ENCODE results near the gene TFPT.
A peak's percentile ranks its signal among the peaks of the same experiment; 100 is the strongest.

Gene TFPT

DNA sequence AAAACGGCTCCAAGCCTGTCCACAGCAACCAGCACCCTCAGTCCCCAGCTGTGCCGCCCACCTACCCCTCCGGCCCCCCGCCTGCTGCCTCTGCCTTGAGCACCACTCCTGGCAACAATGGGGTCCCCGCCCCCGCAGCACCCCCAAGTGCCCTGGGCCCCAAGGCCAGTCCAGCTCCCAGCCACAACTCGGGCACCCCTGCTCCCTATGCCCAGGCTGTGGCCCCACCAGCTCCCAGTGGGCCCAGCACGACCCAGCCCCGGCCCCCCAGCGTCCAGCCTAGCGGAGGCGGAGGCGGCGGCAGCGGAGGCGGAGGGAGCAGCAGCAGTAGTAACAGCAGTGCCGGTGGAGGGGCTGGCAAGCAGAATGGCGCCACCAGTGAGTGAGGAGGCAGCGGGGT is 32.7 kb upstream of the TFPT start:
- no peak for DNase-seq

DNA sequence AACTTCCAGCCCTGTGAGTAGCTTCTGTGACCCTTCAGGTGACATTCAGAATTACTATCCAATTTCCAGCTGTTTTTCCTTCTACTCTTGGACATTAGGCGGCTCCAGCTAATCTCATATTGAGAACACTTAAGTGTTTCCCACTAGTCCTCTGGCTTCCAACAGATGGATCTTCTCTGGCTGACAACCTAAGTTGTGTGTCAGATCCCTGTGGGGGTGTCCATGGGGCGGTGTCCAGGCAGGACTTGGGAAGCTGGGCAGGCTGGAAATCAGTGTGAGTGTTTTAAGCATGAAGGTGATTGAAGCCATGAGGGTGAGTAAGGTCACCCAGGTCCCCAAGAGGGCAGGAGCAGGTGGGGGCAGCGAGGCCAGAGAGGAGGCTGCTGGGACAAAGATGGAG is 32.2 kb upstream of the TFPT start:
- DNase-seq = no peak

DNA sequence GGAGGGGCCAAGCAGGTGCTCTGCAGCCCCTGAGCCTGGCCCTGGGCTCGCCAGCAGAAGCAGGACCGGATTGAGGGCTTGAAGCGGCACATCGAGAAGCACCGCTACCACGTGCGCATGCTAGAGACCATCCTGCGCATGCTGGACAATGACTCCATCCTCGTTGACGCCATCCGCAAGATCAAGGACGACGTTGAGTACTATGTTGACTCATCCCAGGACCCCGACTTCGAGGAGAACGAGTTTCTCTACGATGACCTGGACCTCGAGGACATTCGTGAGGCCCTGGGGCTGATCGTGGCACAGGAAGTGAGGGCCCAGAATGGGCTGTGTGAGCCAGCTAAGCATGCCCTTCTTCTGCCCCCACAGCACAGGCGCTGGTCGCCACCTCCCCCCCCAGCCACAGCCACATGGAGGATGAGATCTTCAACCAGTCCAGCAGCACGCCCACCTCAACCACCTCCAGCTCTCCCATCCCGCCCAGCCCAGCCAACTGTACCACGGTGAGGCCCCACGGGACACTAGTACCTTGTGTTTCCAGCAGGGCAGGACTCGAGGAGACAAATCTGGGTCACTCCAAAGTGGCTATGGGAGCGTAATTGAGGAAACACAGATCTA is 30.2 kb upstream of the TFPT start:
- DNase-seq = no peak

DNA sequence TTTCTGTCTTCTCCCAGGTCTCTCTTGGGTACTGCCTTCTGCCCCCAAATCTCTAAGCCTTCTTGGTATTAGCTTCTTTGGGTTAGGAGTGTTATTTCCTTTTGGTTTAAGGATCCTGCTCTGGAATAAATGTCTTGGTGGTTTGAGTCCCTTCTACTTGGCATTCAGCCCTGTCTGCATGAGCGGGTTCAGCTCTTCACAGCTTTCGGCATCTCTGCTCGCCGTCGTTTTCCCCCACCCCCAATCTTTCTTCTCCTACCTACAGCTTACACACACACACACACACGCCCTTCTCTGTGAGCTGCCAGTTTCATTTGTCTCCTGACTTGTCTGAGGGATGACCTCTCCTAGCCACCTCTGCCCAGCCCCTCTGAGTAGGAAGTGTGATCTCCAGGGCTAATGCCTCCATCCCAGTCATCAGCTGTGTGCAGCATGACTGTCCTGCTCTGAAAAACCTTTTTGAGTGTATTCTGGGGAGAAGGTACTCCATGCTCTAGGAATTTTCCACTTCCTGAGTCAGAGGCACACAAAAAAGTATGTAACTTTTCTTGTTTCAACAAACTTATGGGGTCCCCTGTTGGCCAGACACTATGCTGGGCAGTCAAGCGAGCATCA is 26.8 kb upstream of the TFPT start:
- DNase-seq = no peak

DNA sequence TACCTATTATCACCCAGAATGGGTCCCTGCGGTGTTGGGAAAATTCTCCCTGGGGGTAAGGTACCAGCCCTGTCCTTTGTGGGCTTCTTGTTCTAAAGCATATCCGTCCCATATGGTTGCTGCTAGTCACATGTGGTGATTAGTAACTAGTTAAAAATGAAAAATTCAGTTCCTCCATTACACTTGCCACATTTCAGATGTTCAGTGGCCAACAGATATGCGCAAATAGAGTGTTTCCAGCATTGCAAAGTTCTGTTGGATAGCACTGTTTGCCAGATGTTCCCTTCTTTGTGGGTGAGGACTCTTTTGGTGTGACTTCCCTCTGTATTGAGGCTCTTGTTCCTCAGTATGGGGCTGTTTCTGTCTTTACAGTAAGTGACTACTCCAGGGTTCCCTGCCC is 25.9 kb upstream of the TFPT start:
- DNase-seq = no peak

DNA sequence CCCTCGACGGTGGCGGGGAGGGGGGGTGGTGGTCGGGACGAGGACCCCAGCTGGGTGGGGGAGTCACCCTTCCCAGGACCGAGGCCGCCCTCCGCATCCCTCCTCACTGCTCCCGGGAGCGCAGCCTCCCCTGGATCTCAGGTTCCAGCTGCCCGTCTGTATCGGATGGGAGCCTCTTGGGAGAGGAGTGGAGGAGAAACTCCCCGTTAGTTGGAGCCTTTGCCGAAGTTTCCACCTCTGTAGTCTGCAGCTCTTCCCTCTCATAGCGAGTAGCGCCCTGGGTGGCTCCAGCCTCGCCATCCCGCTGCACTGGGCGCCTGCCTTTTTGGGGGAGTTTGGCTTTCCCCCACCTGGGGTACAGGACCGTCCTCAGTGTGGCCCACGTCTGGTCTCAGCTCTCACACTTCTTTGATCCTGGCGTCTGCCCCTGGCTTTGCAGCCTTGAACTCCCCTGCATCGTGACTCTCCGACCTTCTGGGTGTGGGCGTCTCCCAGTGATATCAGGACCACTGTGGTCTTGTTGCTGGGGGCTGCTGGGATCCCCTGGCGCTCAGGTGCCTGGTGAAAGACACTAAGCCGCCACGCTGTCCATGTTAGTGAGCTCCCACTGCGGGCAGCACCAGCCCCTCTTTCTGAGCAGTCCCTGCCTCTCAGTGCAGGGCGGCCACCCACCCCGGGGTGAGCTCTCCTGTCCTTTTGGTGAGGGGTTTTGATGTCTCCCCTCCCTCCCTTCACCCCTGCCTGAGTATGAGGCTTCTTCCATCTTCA is 23.2 kb upstream of the TFPT start:
- DNase-seq = peak; percentile 51

DNA sequence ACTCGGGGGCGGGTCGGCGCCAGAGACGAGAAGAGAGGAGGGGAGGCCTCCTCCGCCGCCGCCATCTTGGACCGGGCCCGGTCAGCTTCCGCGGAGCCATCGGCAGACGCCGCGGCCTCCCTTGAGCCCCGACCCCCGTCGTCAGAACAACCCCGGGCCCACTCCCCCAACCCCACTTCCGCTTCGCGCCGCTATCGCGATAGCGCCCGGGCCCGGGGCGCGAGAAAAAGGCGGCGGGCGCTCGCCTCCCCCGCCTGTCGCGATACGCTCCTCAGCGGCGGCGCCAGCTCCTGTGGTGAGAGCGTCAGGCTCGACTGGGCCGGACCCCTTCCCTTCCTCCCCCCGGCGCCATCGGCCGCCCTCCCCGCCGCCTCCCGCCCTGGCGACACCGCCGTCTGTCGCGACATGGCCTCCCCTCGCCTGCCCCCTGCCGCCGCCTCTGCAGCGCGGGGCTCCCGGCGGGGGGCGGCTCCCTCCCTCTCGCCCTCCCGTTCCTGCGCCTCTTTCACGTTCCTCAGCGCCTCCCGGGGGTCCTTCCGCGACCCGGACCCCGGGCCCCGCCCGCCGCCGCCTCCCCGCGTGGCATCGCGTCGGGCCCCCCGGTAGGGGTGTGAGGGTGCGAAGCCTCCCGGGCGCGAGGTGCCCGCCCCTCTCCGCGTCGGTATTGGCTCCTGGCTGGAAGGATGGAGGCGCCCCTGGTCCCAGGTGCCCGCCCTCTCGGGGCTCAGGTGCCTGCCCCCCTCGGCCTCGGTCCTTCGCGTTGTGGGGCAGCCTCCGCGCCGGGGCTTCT is 22.4 kb upstream of the TFPT start, which contains the start of gene CNOT3:
Gene CNOT3, plus strand, starts transcription at position 64 of the 790 bp plus-strand sequence. CDS start 5,217 bp downstream, outside the sequence.
- peak; percentile 51 for DNase-seq

DNA sequence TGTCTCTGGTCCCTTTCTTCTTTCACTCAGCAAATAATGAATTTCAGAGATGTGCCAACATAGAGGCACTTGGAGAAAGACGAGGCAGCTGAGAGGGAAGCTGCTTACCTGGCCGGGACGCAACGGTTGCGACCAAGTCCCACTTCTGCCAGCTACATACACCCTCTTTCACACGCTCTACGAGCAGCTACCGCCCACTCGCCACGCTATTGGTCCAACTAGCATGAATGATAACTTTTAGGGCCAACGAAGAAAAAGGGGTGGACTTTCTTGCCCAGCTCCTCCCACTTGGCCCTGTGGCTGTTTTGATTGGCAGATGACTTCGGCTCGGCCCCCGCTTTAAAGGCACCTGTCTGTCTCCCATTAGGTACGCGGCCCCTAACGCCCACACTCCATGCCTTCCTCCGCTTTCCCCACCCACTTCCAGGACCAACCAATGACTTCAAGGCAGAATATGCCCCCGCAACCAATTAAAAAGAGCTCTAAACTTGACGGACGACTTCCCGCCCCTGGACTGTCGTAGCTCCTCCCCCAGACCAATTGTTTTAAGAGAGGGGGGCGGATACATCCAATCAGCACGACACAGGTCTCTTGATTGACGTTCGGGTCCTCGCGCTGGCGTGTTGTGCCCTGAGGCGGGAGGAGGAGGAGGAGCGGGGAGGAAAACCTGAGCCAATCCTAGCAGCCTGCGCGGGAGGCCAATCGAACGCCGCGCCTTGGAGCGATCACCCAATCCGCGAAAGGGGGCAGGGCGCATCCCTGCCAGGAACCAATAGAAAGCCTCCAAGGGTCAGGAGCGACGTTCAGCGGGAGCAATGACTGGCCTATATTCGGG is 21.6 kb upstream of the TFPT start:
- DNase-seq = peak; percentile 100

DNA sequence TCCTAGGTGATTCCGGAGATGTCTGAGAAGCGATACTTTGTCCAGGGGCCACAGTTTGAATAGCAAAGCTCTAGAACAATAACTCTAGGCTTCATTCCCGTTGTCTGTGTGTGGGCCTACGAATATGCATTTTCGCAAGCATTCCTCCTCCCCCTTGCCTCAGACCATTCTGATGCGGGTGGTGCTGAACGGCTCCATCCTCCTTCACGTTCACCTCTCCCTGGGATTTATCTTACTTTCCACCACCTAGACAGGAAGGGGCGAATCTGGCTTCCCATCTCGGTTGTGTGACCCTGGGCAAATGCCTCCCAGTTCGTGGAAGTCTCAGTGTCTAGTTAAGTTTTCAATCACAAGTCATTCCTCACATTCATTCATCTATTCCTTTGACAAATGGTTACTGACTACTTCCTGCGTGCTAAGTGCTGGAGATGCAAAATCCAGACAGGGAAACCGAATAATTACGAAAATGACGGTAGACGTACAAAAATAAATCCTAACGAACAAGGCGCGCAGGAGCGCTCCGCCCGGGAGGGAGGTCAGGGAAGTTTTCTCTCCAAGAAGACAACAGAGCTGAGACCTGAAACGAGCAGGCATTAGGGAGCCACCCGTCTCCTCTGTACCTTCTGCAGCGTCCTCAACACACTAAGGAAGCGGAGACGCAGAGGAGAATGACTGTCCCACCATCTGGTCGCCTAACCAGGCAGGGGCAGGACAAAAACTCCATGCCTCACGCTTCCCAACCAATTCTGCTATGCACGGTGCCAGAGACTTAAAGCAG is 20.8 kb upstream of the TFPT start:
- DNase-seq = peak; percentile 83

DNA sequence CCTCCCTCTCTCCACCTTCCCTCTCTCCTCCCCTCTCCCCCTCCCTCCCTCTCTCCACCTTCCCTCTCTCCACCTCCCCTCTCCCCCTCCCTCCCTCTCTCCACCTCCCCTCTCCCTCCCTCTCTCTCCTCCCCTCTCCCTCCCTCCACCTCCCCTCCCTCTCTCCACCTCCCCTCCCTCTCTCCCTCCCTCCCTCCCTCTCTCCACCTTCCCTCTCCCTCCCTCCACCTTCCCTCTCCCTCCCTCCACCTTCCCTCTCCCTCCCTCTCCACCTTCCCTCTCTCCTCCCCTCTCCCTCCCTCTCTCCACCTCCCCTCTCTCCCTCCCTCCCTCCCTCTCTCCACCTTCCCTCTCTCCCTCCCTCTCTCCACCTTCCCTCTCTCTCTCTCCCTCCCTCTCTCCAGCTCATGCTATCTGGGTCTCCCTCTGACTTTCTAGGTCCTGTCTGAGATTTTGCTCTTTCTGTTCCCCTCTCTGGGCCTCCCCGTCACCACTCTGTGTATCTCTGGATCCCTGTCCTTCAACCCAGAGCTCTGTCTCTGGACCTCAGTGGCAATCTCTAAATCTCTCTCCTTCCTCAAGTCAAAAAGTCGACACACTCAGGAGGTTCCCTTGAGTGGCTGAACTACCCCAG is 18.6 kb upstream of the TFPT start:
- no peak for DNase-seq

DNA sequence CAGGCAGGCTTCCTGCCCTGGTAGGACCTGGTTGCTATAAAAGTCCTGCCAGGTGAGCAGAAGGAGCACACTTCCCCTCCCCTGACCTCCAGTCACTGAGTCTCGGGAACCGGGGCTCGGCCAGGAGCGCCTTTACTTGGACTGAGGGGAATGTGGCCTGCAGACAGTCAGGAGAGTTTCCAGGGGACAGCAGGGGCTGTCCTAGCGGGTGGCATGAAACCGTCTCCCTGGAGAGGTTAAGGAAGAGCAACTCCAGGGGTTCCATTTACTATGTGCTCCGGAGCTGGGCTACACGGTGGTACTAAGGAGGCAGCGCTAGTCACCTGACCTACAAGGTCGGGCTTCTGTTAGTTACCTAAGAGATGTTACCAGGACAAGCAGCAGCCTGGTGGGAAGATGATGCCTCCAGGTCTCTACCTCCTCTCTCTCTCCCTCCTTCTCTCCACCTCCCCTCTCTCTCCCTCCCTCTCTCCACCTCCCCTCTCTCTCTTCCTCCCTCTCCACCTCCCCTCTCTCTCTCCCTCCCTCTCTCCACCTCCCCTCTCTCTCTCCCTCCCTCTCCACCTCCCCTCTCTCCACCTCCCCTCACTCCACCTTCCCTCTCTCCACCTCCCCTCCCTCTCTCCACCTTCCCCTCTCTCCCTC is 18.0 kb upstream of the TFPT start:
- peak; percentile 56 for DNase-seq

DNA sequence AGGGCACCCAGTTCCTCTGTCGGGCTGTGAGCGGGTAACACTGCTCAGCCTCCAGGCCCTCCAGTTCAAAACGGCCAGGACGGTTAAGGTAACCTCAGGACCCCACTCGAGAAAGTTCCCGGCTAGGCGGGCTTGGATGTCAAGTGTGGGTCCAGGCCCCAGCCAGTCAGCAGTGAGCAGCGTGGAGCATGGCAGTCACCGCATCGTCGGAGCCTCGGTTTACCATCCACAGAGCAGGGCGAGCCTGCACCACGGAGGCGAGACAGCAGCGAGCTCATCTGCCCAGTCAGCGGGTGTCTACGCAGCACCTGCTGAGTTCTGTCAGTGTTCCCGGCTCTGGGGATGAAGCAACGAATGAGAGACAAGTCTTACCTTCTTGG is 14.2 kb upstream of the TFPT start:
- no peak for DNase-seq

DNA sequence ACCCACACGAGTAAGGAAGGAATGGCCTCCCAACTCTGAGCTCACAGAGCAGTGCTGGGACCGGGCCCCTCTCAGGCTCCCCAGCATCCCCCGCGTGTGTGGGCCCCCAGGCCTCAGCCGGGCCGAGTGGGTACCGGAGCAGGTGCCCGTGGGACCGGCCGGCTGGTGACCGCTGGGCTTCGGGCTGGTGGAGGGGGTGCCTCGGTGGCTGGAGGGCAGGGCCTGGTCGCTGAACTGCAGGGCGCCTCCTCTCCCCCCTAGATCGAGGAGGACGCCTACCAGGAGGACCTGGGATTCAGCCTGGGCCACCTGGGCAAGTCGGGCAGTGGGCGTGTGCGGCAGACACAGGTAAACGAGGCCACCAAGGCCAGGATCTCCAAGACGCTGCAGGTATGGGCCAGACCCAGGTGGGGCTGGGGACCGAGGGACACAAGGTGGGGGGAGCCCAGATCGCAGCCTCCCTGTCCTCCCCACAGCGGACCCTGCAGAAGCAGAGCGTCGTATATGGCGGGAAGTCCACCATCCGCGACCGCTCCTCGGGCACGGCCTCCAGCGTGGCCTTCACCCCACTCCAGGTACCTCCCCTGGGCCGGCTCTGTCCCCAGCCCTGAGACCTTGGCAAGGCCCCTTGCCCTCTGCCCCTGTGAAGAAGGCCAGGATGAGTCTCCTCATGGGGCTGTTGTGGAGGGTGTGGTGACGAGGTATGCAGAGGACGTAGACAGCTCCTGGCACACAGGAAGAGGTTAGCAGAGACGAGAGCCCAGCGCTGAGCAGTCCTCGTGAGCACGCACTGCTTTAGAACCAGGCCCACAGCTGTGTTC is 13.5 kb upstream of the TFPT start:
- DNase-seq = no peak

DNA sequence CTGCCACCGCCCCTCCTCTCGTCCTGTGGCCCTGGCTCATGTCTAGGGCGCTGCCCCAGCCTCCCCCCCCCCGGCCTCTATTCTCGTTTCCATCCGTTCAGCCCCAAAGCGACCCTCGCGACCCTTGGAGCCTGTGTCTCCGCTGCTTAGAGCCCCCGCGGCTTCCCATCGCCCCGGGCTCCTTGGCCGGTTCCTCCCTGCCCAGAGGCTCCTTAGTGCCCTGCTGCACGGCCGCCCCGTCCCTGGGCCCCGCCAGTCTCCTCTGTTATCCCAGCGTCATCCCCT is 12.9 kb upstream of the TFPT start:
- DNase-seq = no peak

DNA sequence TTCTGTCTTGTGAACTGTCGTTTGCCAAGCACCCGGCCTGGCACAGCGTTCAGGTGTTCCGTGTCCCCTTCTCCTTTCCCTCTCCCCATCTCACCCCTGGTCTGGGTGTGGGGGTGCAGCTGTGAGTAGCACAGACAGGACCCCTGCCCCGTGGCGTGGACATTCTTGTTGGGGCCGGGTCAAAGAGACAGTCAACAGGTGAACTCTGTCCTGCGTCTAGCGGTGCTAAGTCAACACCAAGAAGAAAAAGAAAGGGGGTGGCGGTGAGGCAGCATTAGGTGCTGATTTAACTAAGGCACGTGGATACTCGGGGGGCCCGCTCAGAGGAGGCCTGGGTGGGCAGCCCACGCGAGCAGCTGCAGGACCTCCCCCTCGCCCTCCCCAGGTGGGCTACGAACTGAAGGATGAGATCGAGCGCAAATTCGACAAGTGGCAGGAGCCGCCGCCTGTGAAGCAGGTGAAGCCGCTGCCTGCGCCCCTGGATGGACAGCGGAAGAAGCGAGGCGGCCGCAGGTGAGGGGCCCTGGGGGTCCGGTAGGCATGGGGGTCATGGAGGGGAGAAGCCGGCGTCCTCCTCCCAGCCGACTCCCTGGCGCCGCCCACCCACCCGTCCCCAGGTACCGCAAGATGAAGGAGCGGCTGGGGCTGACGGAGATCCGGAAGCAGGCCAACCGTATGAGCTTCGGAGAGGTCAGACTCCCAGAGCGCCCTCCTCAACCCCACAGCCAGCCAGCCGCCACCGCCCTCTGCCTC is 12.4 kb upstream of the TFPT start:
- DNase-seq = no peak

DNA sequence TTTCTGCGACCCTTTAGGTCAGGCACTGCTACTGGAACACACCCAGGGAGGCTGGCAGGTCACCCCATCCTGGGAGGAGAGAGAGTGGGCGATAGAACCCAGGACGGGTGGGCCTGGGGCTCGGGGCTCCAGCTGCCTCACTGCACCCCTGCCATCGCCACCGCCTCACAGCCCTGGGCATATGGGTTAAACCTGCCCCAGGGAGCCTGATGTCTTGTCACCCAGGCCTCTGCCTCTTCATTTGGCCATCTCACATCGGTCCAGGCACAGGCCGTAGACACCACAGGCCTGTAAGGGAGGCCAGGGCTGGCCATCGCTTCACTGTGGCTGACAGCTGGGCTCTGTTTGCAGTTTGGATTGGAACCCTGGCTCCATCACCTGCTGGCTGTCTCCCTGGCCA is 10.3 kb upstream of the TFPT start:
- no peak for DNase-seq

DNA sequence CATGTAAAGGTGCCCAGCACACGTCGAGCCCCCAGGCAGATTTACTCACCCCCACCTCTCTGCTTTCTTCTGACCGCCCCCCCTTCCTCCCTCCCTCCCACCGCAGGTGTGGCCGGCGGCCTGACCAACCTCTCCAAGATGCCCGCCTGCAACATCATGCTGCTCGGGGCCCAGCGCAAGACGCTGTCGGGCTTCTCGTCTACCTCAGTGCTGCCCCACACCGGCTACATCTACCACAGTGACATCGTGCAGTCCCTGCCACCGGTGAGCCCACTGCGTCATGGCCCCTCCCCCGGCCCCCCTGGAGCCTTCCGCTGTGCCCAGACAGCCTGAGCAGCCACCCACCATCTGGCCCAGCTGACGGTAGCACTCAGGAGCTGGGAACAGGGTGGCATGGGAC is 8.9 kb upstream of the TFPT start:
- no peak for DNase-seq

DNA sequence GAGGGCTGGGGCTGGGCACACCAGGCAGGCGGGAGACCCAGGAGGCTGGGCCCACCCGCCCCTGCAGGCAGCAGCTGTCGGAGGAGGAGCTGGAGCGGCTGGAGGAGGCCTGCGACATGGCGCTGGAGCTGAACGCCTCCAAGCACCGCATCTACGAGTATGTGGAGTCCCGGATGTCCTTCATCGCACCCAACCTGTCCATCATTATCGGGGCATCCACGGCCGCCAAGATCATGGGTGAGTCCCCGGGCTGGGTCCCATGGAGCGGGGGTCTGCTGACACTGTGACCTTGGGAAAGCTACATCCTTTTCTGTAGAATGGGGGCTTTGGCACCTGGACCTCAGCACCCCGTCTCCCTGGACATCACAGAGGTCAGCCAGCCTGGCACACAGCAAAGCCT is 8.2 kb upstream of the TFPT start:
- no peak for DNase-seq

DNA sequence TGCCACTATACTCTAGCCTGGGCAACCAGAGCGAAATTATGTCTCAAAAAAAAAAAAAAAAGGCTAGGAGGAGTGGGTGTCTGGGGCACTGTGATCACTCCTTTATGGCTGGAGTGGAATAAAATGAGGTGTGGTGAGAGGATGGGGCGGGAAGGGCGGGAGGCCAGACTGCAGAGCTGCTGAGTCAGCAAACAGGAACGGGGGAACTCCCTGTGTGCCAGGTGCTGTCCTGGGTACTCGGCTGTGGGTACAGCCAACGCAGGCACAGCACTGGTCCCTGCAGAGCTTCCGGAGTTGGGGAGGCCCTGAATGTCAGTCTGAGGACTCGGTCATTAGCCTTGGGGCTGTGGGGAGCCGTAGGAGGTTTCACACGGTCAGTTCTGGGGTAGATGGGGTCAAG is 5.8 kb upstream of the TFPT start:
- DNase-seq = no peak

Measured in DMS53 (cell line).